Hypothalamus (tissue), 51 donors: ENCODE results near the gene CPT2.

ENCODE experiments used
- DNase-seq, 51 donors: peaks; one replicate each; lab custom pipeline; 2025; lab: John Stamatoyannopoulos, UW

Gene CPT2

GRCh38 chr1:53196485-53197290 is at the start of gene CPT2:
Gene CPT2 (plus strand): TSS chr1:53196824. CDS start chr1:53196944, 120 bp downstream.
- DNase-seq: peak; percentile 32 to 95 (median 84)

- DNase-seq: no peak
Measured at GRCh38 chr1:53147174-53147573, 49.5 kb upstream of the CPT2 start.

- DNase-seq: no peak
Measured at GRCh38 chr1:53148123-53148522, 48.5 kb upstream of the CPT2 start.

GRCh38 chr1:53153752-53154151 is 42.9 kb upstream of the CPT2 start:
- DNase-seq: no peak

- DNase-seq: no peak
Measured at GRCh38 chr1:53154859-53155438, 41.7 kb upstream of the CPT2 start.

GRCh38 chr1:53155534-53155933 is 41.1 kb upstream of the CPT2 start:
- no peak for DNase-seq

GRCh38 chr1:53155945-53156344 is 40.7 kb upstream of the CPT2 start:
- no peak for DNase-seq

GRCh38 chr1:53156783-53157182 is 39.8 kb upstream of the CPT2 start:
- DNase-seq: no peak

GRCh38 chr1:53158900-53159299 is 37.7 kb upstream of the CPT2 start:
- DNase-seq: no peak

GRCh38 chr1:53160924-53161378 is 35.7 kb upstream of the CPT2 start:
- no peak for DNase-seq

- no peak for DNase-seq
Measured at GRCh38 chr1:53162621-53163020, 34.0 kb upstream of the CPT2 start.

GRCh38 chr1:53163291-53163768 is 33.3 kb upstream of the CPT2 start:
- DNase-seq: no peak

GRCh38 chr1:53165408-53165961 is 31.1 kb upstream of the CPT2 start:
- no peak for DNase-seq

- no peak for DNase-seq
Measured at GRCh38 chr1:53166366-53166765, 30.3 kb upstream of the CPT2 start.

- DNase-seq: no peak
Measured at GRCh38 chr1:53166912-53167311, 29.7 kb upstream of the CPT2 start.

GRCh38 chr1:53172426-53173128 is 24.0 kb upstream of the CPT2 start:
- no peak for DNase-seq

- DNase-seq: no peak
Measured at GRCh38 chr1:53174971-53175913, 21.4 kb upstream of the CPT2 start.

- DNase-seq: peak in 11 of 51 donors; percentile 1 to 14 (median 7)
Measured at GRCh38 chr1:53176452-53177208, 20.0 kb upstream of the CPT2 start.

- no peak for DNase-seq
Measured at GRCh38 chr1:53180226-53180625, 16.4 kb upstream of the CPT2 start.
